Gastroesophageal sphincter (tissue), 4 donors: Measurements from ENCODE around the gene NEK7. TPM values are rescaled to one million over a fixed set of nuclear protein-coding genes. Genes with fewer than 3 reads are reported as not detected.
A peak's percentile ranks its signal among the peaks of the same experiment; 100 is the strongest.

ENCODE experiments used
- ATAC-seq: fragments of 150-250 bp; one replicate; pipeline ENCODE4 v1.9.1; 2016; ENCODE audit warnings: mild to moderate bottlenecking, moderate library complexity
- H3K27ac ChIP-seq, 4 donors: fragments of 200-600 bp; sonication (generic) in 3 of 4; 1 replicate in 3 of 4; 2 replicates in 1 of 4; pipeline ENCODE4 v1.5.1; 2016 to 2019
- H3K27me3 ChIP-seq: fragments of 200-600 bp; sonication (generic); one replicate; pipeline ENCODE4 v1.5.1; 2019
- H3K36me3 ChIP-seq, 2 donors: fragments of 200-600 bp; sonication (generic); one replicate each; pipeline ENCODE4 v1.5.1; 2019; ENCODE audit warnings: control low read depth in 1 of 2
- H3K4me1 ChIP-seq, 3 donors: fragments of 200-600 bp; sonication (generic); 1 replicate in 2 of 3; 2 replicates in 1 of 3; pipeline ENCODE4 v1.5.1; 2016 to 2019; ENCODE audit warnings: control low read depth in 2 of 3
- H3K4me3 ChIP-seq, 2 donors: fragments of 200-600 bp; sonication (generic); one replicate each; pipeline ENCODE4 v1.5.1; 2019; ENCODE audit warnings: mild to moderate bottlenecking in 1 of 2, moderate library complexity in 1 of 2
- H3K9me3 ChIP-seq, 3 donors: fragments of 200-600 bp; sonication (generic); one replicate each; pipeline ENCODE4 v1.5.1; 2017 to 2019; ENCODE audit warnings: control low read depth in 2 of 3
- EP300 ChIP-seq: sonication (generic); formaldehyde crosslinking; IDR thresholded peaks from one replicate; pipeline ENCODE4 v1.6.1; 2017; ENCODE audit warnings: antibody characterized with exemption, mild to moderate bottlenecking
- POLR2A ChIP-seq, 2 donors: fragments of 450-650 bp; IDR thresholded peaks; one replicate each; pipeline ENCODE4 v1.6.1; 2017; ENCODE audit warnings: antibody characterized with exemption in 2 of 2, mild to moderate bottlenecking in 2 of 2, moderate library complexity in 1 of 2
- POLR2AphosphoS5 ChIP-seq: sonication (generic); formaldehyde crosslinking; IDR thresholded peaks from one replicate; pipeline ENCODE4 v1.6.1; 2017; ENCODE audit warnings: antibody characterized with exemption
- WGBS, 2 donors: methylation state at CpG; one replicate each; pipeline ENCODE4 v1.1.5; 2018; ENCODE audit warnings: low coverage in 1 of 2; 5-methylcytosine and 5-hydroxymethylcytosine counted together
- total RNA-seq, 4 donors: library from RNA; depleted of rRNA; stranded (reverse); fragments of >200 nt; gene quantifications; one replicate each; pipeline ENCODE4 v1.1.0, GENCODE V29; 2016
- TF ChIP-seq, protein P1 (sequence below), 4 experiments: fragments of 200-600 bp in 2 of 4; fragments of 450-650 bp in 2 of 4; sonication (generic) in 1 of 4; IDR thresholded peaks; one replicate each; pipeline ENCODE4 v1.5.1; 2017 to 2019; ENCODE audit warnings: antibody characterized with exemption in 4 of 4, mild to moderate bottlenecking in 2 of 4, moderate library complexity in 2 of 4

Gene NEK7
- total RNA-seq, 4 donors from 2014 or later, result 114 to 250 (median 181) TPM

DNA sequence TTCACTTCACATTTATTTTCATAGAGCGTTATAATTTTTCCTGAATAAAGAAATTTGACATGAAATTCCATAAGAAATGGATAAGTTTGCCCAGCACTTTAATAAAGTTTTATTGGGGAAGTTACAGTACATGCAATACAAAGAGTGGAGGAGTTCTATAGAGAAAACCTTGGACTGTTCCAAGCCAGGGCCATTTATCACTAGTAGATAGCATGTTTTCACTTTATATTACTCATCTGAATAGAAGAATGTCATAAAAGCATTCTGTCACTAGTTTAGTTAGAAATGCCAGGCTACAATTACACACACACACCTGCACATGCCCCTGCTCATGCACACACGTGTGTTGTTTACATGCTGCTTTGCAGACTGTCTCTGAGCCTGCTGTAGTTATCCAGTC is 123.3 kb downstream of the NEK7 start:
- Histone ChIP-seq H3K27me3 (no peaks in the 10 kb centered on the region), H3K36me3 (peaks cover 0 to 13% of the 10 kb centered on the region in 2 donors), H3K4me1 (no peaks in the 10 kb centered on the region), H3K27ac (no peak overlapping the region), H3K9me3 (no peaks in the 10 kb centered on the region), H3K4me3 (no peak overlapping the region)
- WGBS, 2 donors, result 95 to 96% methylated on average over 2 of the region's 2 CpGs
- no peak for TF ChIP-seq POLR2AphosphoS5
- TF ChIP-seq, protein P1, sequence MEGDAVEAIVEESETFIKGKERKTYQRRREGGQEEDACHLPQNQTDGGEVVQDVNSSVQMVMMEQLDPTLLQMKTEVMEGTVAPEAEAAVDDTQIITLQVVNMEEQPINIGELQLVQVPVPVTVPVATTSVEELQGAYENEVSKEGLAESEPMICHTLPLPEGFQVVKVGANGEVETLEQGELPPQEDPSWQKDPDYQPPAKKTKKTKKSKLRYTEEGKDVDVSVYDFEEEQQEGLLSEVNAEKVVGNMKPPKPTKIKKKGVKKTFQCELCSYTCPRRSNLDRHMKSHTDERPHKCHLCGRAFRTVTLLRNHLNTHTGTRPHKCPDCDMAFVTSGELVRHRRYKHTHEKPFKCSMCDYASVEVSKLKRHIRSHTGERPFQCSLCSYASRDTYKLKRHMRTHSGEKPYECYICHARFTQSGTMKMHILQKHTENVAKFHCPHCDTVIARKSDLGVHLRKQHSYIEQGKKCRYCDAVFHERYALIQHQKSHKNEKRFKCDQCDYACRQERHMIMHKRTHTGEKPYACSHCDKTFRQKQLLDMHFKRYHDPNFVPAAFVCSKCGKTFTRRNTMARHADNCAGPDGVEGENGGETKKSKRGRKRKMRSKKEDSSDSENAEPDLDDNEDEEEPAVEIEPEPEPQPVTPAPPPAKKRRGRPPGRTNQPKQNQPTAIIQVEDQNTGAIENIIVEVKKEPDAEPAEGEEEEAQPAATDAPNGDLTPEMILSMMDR (IDR thresholded peaks at IDR 0.05), result no peak
- TF ChIP-seq EP300, result no peak
- no peak for TF ChIP-seq POLR2A (IDR thresholded peaks at IDR 0.05)
- no peak for ATAC-seq

DNA sequence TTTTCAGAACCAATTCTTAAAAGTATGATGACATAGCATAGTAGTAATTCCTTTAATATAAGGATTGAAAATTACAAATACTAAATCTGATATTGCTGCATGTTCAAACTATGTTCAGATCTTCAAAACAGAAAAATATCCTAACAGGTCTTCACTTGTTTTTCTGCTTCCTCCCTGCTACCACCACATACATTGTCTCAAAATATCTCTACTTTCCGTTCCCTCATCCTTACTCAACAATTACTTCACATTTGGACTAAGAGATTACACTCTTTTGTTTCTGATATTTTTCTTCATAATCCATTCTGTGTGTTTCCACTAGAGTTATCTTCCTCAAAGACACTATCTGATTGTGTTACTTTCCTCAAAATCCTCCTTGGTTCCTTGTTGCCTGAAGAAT is 125.1 kb downstream of the NEK7 start:
- H3K36me3 ChIP-seq, result peaks cover 0 to 17% of the 10 kb centered on the region in 2 donors
- H3K9me3 ChIP-seq, result no peaks in the 10 kb centered on the region
- no peak overlapping the region for H3K4me3 ChIP-seq
- no peak for ATAC-seq
- H3K27me3 ChIP-seq, result no peaks in the 10 kb centered on the region
- 76 to 100% methylated on average over 1 of the region's 1 CpG for WGBS, 2 donors
- TF ChIP-seq POLR2AphosphoS5, result no peak
- TF ChIP-seq, protein P1 (IDR thresholded peaks at IDR 0.05), result no peak
- no peak for TF ChIP-seq POLR2A (IDR thresholded peaks at IDR 0.05)
- TF ChIP-seq EP300, result no peak
- H3K4me1 ChIP-seq, result no peaks in the 10 kb centered on the region
- no peak overlapping the region for H3K27ac ChIP-seq

DNA sequence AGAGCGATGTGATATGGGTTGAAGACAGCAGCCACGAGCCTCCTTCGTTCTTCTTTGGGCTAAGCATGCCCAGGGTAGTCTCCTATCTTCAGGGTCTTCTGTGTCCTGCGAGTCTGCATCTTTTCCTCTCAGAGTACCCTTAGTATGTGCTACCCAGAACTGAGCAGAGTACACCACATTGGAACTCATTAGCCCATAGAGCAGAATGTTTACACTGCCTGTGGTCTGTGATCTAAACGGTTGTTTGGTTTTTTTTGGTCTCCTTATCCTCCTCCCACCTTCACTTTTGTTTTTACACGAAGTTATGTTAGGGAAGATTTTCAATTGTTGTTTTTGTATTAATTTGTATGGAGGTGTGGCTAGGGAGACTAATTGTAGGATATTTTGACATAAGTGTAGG is 126.4 kb downstream of the NEK7 start:
- Histone ChIP-seq H3K9me3 (no peaks in the 10 kb centered on the region), H3K27ac (no peak overlapping the region), H3K4me3 (no peak overlapping the region), H3K4me1 (peaks cover 0 to 8% (median 0%) of the 10 kb centered on the region in 3 donors), H3K27me3 (no peaks in the 10 kb centered on the region), H3K36me3 (peaks cover 0 to 18% of the 10 kb centered on the region in 2 donors)
- ATAC-seq, result no peak
- WGBS, 2 donors, result 77 to 97% methylated on average over 4 to 6 of the region's 6 CpGs
- TF ChIP-seq POLR2A (IDR thresholded peaks at IDR 0.05) (no peak), EP300 (no peak), POLR2AphosphoS5 (no peak)
- TF ChIP-seq, protein P1 (IDR thresholded peaks at IDR 0.05), result no peak

DNA sequence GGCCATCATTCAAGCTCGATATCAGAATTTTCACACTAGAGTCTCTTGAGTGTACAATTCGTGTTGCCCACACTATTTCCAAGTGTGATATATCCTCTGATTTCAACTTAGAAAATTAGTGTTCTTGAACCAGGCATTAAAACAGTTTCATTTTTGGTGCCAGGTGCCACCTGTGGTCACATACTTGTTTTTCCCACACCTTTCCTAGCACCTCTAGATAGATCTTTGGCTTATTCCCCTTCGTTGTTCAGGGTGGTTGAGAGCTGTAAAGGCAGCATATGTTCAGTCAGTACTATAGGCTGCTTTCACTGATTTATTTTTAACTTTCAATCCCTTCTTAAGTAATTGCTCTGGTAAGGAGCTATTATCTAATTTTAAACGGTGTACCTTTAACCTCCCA is 131.1 kb downstream of the NEK7 start:
- Histone ChIP-seq H3K9me3 (no peaks in the 10 kb centered on the region), H3K27me3 (no peaks in the 10 kb centered on the region), H3K4me3 (no peak overlapping the region), H3K36me3 (peaks cover 0 to 5% of the 10 kb centered on the region in 2 donors), H3K4me1 (peaks cover 0 to 40% (median 3%) of the 10 kb centered on the region in 3 donors), H3K27ac (no peak overlapping the region)
- no peak for ATAC-seq
- TF ChIP-seq EP300, result no peak
- 85 to 90% methylated on average over 2 to 4 of the region's 4 CpGs for WGBS, 2 donors

DNA sequence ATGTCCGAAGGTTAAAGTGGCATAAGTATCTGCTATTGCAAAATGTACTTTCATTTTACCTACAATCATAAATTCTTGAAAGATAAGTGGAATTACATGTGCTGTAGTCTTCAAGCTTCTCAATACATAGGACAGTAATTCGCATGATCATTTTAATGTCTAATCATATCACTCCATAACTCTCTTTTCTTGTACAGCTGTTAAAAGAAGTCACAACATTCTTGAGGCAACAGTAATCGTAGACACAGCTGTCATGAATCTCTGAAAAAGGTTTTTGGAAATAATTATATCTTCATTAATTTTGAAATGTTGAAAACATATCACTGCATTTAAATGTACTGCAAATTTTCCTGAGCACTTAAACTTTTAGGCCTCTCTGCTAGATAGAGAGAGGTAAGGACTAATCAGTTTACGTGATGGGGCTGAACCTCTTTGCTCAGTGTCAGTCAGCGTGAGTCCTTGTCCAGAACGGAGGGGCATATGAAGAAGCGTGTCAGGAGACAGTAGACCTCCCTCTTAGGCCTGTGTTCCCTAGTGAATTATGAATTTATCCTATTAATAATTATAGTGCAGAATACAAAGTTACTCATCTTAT is 133.4 kb downstream of the NEK7 start:
- Histone ChIP-seq H3K9me3 (no peaks in the 10 kb centered on the region), H3K27me3 (no peaks in the 10 kb centered on the region), H3K27ac (peak overlapping the region in 1 of 4 donors; percentile 15), H3K36me3 (peaks cover 0 to 5% of the 10 kb centered on the region in 2 donors), H3K4me3 (no peak overlapping the region), H3K4me1 (peaks cover 0 to 40% (median 3%) of the 10 kb centered on the region in 3 donors)
- 67% methylated on average over 6 to 7 of the region's 7 CpGs for WGBS, 2 donors
- ATAC-seq, result no peak
- TF ChIP-seq, protein P1 (IDR thresholded peaks at IDR 0.05), result no peak
- TF ChIP-seq EP300, result no peak
- no peak for TF ChIP-seq POLR2A (IDR thresholded peaks at IDR 0.05)
- no peak for TF ChIP-seq POLR2AphosphoS5
